Measurements from ENCODE around the gene SLC2A5. TPM values are rescaled to one million over a fixed set of nuclear protein-coding genes. Genes with fewer than 3 reads are reported as not detected.

The SLC2A5 gene
- total and polyA plus RNA-seq, 2 of the 4 experiments (the other 2 are of a cell fraction) = 0.03 to 0.18 TPM

GRCh38 chr1:9037476-9038337, 31.7 kb downstream of the SLC2A5 start (continued):
- no peak for TF ChIP-seq BHLHE40 (IDR thresholded peaks at IDR 0.05; ENCODE audit: low read depth, low read length)

DNA sequence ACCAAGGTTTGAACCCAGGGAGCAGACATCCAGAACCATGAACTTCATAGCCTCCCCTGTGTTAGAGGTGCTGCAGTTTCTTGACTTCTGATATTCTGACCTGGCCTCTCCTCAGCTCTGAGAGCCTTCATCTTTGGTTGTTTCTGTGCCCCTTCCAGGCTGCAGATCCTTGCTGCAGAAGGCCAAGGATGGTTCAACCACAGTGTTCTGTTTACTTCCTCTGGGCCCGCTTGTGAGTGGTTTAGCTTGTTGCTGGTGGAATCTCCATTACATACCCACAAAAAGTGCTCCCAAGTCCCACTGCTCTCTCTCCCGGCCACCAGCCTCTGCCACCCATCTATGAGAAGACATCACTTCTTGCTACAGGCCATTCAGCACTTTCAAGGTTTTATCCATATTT, 34.2 kb downstream of the SLC2A5 start:
- DNase-seq = no peak
- H2AFZ ChIP-seq (replicated peaks; ENCODE audit: low read length, poor library complexity) = no peak overlapping the region
- no TSS peak for BruUV-seq (replicated peaks)
- no peak overlapping the region for H3K4me3 ChIP-seq (ENCODE audit: insufficient read depth, low read depth, low read length)
- no peak overlapping the region for H2BK15ac ChIP-seq (ENCODE audit: low read depth, low read length)
- no peaks in the 10 kb centered on the region for H3K9me1 ChIP-seq (ENCODE audit: insufficient read depth, low read length)
- H3K56ac ChIP-seq (ENCODE audit: extremely low read depth, insufficient read depth, low read length) = no peak overlapping the region
- H3K14ac ChIP-seq (replicated peaks; ENCODE audit: low read depth, low read length) = no peak overlapping the region
- no peak overlapping the region for H4K8ac ChIP-seq (ENCODE audit: low read depth in 2 of 2, low read length in 2 of 2)
- H3K18ac ChIP-seq (ENCODE audit: low read depth, low read length) = no peak overlapping the region
- no peak overlapping the region for H2AK9ac ChIP-seq (replicated peaks; ENCODE audit: low read depth, low read length, poor library complexity)
- no peak overlapping the region for H2AK5ac ChIP-seq (ENCODE audit: low read depth, low read length)
- ChIA-PET CTCF (no interaction called here), POLR2A (ENCODE audit: unreplicated experiment) (no interaction called here)
- H2BK120ac ChIP-seq (ENCODE audit: low read depth, low read length) = no peak overlapping the region
- no peak overlapping the region for H3K23ac ChIP-seq (ENCODE audit: low read depth, low read length)
- H4K20me1 ChIP-seq (ENCODE audit: insufficient read depth, low read length) = no peaks in the 10 kb centered on the region
- no peak overlapping the region for H3K9ac ChIP-seq (ENCODE audit: low read depth, low read length)
- peaks cover 31% of the 10 kb centered on the region for H3K27me3 ChIP-seq (ENCODE audit: control insufficient read depth, insufficient read depth, low read length)
- TF ChIP-seq MAFK (IDR thresholded peaks at IDR 0.05; ENCODE audit: low read depth, low read length) (no peak), RAD21 (IDR thresholded peaks at IDR 0.05; ENCODE audit: low read length) (no peak), RFX5 (IDR thresholded peaks at IDR 0.05; ENCODE audit: low read depth, low read length) (no peak), CHD1 (IDR thresholded peaks at IDR 0.05; ENCODE audit: low read depth, low read length) (no peak), NFE2L2 (IDR thresholded peaks at IDR 0.05; ENCODE audit: low read depth, low read length) (no peak), SMC3 (IDR thresholded peaks at IDR 0.05; ENCODE audit: low read depth, low read length) (no peak), MXI1 (IDR thresholded peaks at IDR 0.05; ENCODE audit: borderline replicate concordance, low read depth, low read length) (no peak), RCOR1 (IDR thresholded peaks at IDR 0.05; ENCODE audit: insufficient replicate concordance, low read length) (no peak), MAZ (IDR thresholded peaks at IDR 0.05; ENCODE audit: borderline replicate concordance, low read depth, low read length) (no peak), USF2 (IDR thresholded peaks at IDR 0.05; ENCODE audit: low read depth, low read length) (no peak)
- TF ChIP-seq, protein P1, sequence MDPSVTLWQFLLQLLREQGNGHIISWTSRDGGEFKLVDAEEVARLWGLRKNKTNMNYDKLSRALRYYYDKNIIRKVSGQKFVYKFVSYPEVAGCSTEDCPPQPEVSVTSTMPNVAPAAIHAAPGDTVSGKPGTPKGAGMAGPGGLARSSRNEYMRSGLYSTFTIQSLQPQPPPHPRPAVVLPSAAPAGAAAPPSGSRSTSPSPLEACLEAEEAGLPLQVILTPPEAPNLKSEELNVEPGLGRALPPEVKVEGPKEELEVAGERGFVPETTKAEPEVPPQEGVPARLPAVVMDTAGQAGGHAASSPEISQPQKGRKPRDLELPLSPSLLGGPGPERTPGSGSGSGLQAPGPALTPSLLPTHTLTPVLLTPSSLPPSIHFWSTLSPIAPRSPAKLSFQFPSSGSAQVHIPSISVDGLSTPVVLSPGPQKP (IDR thresholded peaks at IDR 0.05; ENCODE audit: borderline replicate concordance, low read depth, low read length) = no peak
- TF ChIP-seq, protein P2, sequence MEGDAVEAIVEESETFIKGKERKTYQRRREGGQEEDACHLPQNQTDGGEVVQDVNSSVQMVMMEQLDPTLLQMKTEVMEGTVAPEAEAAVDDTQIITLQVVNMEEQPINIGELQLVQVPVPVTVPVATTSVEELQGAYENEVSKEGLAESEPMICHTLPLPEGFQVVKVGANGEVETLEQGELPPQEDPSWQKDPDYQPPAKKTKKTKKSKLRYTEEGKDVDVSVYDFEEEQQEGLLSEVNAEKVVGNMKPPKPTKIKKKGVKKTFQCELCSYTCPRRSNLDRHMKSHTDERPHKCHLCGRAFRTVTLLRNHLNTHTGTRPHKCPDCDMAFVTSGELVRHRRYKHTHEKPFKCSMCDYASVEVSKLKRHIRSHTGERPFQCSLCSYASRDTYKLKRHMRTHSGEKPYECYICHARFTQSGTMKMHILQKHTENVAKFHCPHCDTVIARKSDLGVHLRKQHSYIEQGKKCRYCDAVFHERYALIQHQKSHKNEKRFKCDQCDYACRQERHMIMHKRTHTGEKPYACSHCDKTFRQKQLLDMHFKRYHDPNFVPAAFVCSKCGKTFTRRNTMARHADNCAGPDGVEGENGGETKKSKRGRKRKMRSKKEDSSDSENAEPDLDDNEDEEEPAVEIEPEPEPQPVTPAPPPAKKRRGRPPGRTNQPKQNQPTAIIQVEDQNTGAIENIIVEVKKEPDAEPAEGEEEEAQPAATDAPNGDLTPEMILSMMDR (conservative IDR thresholded peaks at IDR 0.05; ENCODE audit: low read depth, low read length) = no peak
- H2BK5ac ChIP-seq (ENCODE audit: low read depth, low read length, poor library complexity, severe bottlenecking) = no peak overlapping the region
- H3K4me2 ChIP-seq (ENCODE audit: low read depth, low read length) = no peak overlapping the region
- no peak overlapping the region for H3K27ac ChIP-seq (ENCODE audit: insufficient read depth, low read length)
- WGBS, 2 experiments (ENCODE audit: extremely low coverage in 2 of 2, insufficient read length in 1 of 2) = no CpG with 5 or more reads among the region's 2 CpGs
- intact Hi-C loops (cut with micrococcal nuclease) = no loop called here
- dilution Hi-C loops (cut with HindIII; ENCODE audit: low sequenced_read_pairs, unreplicated experiment) = no loop called here
- H3K79me1 ChIP-seq (ENCODE audit: low read depth in 1 of 2, low read length in 2 of 2) = no peaks in the 10 kb centered on the region
- H2BK20ac ChIP-seq (ENCODE audit: low read depth, low read length) = no peak overlapping the region
- in situ Hi-C loops (cut with MboI; ENCODE audit: low sequenced_read_pairs) = no loop called here
- no peaks in the 10 kb centered on the region for H3K36me3 ChIP-seq (ENCODE audit: control insufficient read depth, insufficient read depth, low read length)
- no peak for ATAC-seq (ENCODE audit: low read depth)
- no peaks in the 10 kb centered on the region for H3K4me1 ChIP-seq (ENCODE audit: control insufficient read depth, insufficient read depth, low read length)
- H3K9me3 ChIP-seq (ENCODE audit: control insufficient read depth, insufficient read depth, low read length) = peaks cover 22% of the 10 kb centered on the region
- no peak overlapping the region for H4K5ac ChIP-seq (ENCODE audit: low read depth, low read length)
- no peak overlapping the region for H4K91ac ChIP-seq (ENCODE audit: insufficient read depth, low read depth, low read length)
- H3K4ac ChIP-seq (ENCODE audit: low read depth, low read length) = no peak overlapping the region
